SK-N-SH (cell line): ENCODE results near the gene UBE2E2. TPM values are rescaled to one million over a fixed set of nuclear protein-coding genes. Genes with fewer than 3 reads are reported as not detected.

Experiments
- CTCF ChIA-PET: fragments of 300-600, 350-600 bp; formaldehyde crosslinking; extraction: SDS; loops from one replicate; lab custom pipeline; 2021; lab: Yijun Ruan, JAX
- POLR2A ChIA-PET: fragments of 350-600 bp; sonication (Branson Sonifier 250); formaldehyde crosslinking; extraction: SDS; loops from one replicate; lab custom pipeline; 2020; ENCODE audit warnings: antibody characterized with exemption, inconsistent platforms; lab: Yijun Ruan, JAX
- DNase-seq: peaks from one replicate; pipeline ENCODE4 v3.0.0; 2012
- H2AFZ ChIP-seq: fragments of 200-600 bp; sonication (generic); 2 replicates; pipeline ENCODE4 v1.8.1; 2016; ENCODE audit warnings: antibody characterized with exemption, mild to moderate bottlenecking, low read depth
- H3F3A ChIP-seq: fragments of 200-600 bp; sonication (generic); replicated peaks from 2 replicates; pipeline ENCODE3; 2016; ENCODE audit warnings: antibody characterized with exemption, mild to moderate bottlenecking; ENCODE audit not compliant: insufficient read depth
- H3K27ac ChIP-seq, 2 experiments: fragments of 200-500 bp in 1 of 2; fragments of 200-600 bp in 1 of 2; sonication (Bioruptor generic) in 1 of 2; sonication (generic), shearing (Covaris generic) in 1 of 2; 2 replicates each; pipeline versions ENCODE4 v1.5.1 to v1.6.1; 2014 to 2016; ENCODE audit warnings: low read depth in 2 of 2, inconsistent platforms in 1 of 2, low read length in 1 of 2, mild to moderate bottlenecking in 1 of 2, mixed read lengths in 1 of 2
- H3K27me3 ChIP-seq: fragments of 200-600 bp; sonication (generic), shearing (Covaris generic); 2 replicates; pipeline ENCODE4 v1.6.1; 2016; ENCODE audit warnings: mixed run types; ENCODE audit not compliant: insufficient read depth
- H3K36me3 ChIP-seq, 2 experiments: fragments of 200-500 bp in 1 of 2; fragments of 200-600 bp in 1 of 2; sonication (Bioruptor generic) in 1 of 2; sonication (generic) in 1 of 2; replicated peaks in 1 of 2; 2 replicates each; pipeline versions ENCODE3 to v1.5.1; 2014 to 2016; ENCODE audit warnings: low read length in 1 of 2, mild to moderate bottlenecking in 1 of 2; ENCODE audit not compliant: insufficient read depth in 2 of 2, control insufficient read depth in 1 of 2
- H3K4me1 ChIP-seq, 2 experiments: fragments of 200-500 bp in 1 of 2; fragments of 200-600 bp in 1 of 2; sonication (Bioruptor generic) in 1 of 2; sonication (generic), shearing (Covaris generic) in 1 of 2; 2 replicates each; pipeline versions ENCODE4 v1.5.1 to v1.6.1; 2014 to 2016; ENCODE audit warnings: low read depth in 1 of 2, low read length in 1 of 2, mixed run types in 1 of 2; ENCODE audit not compliant: insufficient read depth in 2 of 2, control insufficient read depth in 1 of 2
- H3K4me2 ChIP-seq: fragments of 200-600 bp; sonication (generic), shearing (Covaris generic); 2 replicates; pipeline ENCODE4 v1.6.1; 2017; ENCODE audit warnings: mixed run types
- H3K4me3 ChIP-seq, 2 experiments: fragments of 200-500 bp in 1 of 2; fragments of 200-600 bp in 1 of 2; sonication (Bioruptor generic) in 1 of 2; sonication (generic), shearing (Covaris generic) in 1 of 2; 2 replicates each; pipeline versions ENCODE4 v1.5.1 to v1.8.1; 2014 to 2016; ENCODE audit warnings: low read depth in 2 of 2, inconsistent platforms in 1 of 2, low read length in 1 of 2, mild to moderate bottlenecking in 1 of 2, mixed read lengths in 1 of 2, moderate library complexity in 1 of 2
- H3K79me2 ChIP-seq: fragments of 200-600 bp; sonication (generic); 2 replicates; pipeline ENCODE4 v1.8.1; 2017; ENCODE audit warnings: mild to moderate bottlenecking; ENCODE audit not compliant: insufficient read depth
- H3K9ac ChIP-seq: fragments of 200-600 bp; sonication (generic); 2 replicates; pipeline ENCODE4 v1.6.1; 2017; ENCODE audit warnings: mixed run types
- H3K9me2 ChIP-seq: fragments of 200-600 bp; sonication (generic); 2 replicates; pipeline ENCODE4 v1.6.1; 2017; ENCODE audit warnings: mixed run types
- H3K9me3 ChIP-seq: fragments of 200-600 bp; sonication (generic); 2 replicates; pipeline ENCODE4 v1.6.1; 2017; ENCODE audit warnings: mixed run types, mild to moderate bottlenecking, moderate library complexity
- H4K20me1 ChIP-seq: fragments of 200-600 bp; sonication (generic); 2 replicates; pipeline ENCODE4 v1.6.1; 2017; ENCODE audit warnings: mild to moderate bottlenecking, mixed run types; ENCODE audit not compliant: insufficient read depth
- EZH2phosphoT487 ChIP-seq: fragments of 200-600 bp; sonication (generic); IDR thresholded peaks from 2 replicates; pipeline ENCODE4 v1.6.1; 2017; ENCODE audit warnings: low read depth, mixed run types, mild to moderate bottlenecking, antibody characterized with exemption, moderate library complexity, borderline replicate concordance
- FOXJ3 ChIP-seq: sonication (generic); formaldehyde crosslinking; IDR thresholded peaks from 2 replicates; pipeline ENCODE4 v1.5.1; 2020; ENCODE audit warnings: mild to moderate bottlenecking, missing genetic modification reagents
- GABPA ChIP-seq: IDR thresholded peaks from 2 replicates; pipeline ENCODE4 v1.4.0; 2012; ENCODE audit warnings: low read depth, mild to moderate bottlenecking
- GATA2 ChIP-seq: sonication (generic); formaldehyde crosslinking; IDR thresholded peaks from 2 replicates; pipeline ENCODE4 v1.5.0; 2020; ENCODE audit warnings: mild to moderate bottlenecking, missing genetic modification reagents
- JUND ChIP-seq: IDR thresholded peaks from 2 replicates; pipeline ENCODE4 v1.4.0; 2012
- MAX ChIP-seq: IDR thresholded peaks from 2 replicates; pipeline ENCODE4 v1.4.0; 2012; ENCODE audit warnings: low read depth
- RCOR1 ChIP-seq: fragments of 150-350 bp; IDR thresholded peaks from 2 replicates; pipeline ENCODE4 v1.6.1; 2017; ENCODE audit warnings: antibody characterized with exemption, low read length
- REST ChIP-seq: IDR thresholded peaks from 2 replicates; pipeline ENCODE4 v1.6.1; 2012; ENCODE audit warnings: mild to moderate bottlenecking, low read depth, low read length, moderate library complexity
- SIN3A ChIP-seq: IDR thresholded peaks from 2 replicates; pipeline ENCODE4 v1.6.1; 2012; ENCODE audit warnings: low read depth, mild to moderate bottlenecking, low read length, moderate library complexity, borderline replicate concordance
- TAF1 ChIP-seq: IDR thresholded peaks from 2 replicates; pipeline ENCODE4 v1.6.1; 2012; ENCODE audit warnings: low read depth, mild to moderate bottlenecking, low read length, moderate library complexity, borderline replicate concordance
- TEAD4 ChIP-seq: IDR thresholded peaks from 2 replicates; pipeline ENCODE4 v1.4.0; 2012; ENCODE audit warnings: mild to moderate bottlenecking, borderline replicate concordance; ENCODE audit not compliant: insufficient read depth
- WGBS: methylation state at CpG from one replicate; pipeline ENCODE4 v1.1.6; 2017; ENCODE audit warnings: low lambda C conversion rate; 5-methylcytosine and 5-hydroxymethylcytosine counted together
- polyA plus RNA-seq, 3 experiments: library from polyadenylated mRNA; depleted of rRNA; stranded (reverse); fragments of >200 nt; gene quantifications; 2 replicates each; pipeline ENCODE4 v1.2.3, GENCODE V29; 2012
- TF ChIP-seq, protein P1 (sequence below): IDR thresholded peaks from 2 replicates; pipeline ENCODE4 v1.4.0; 2012; ENCODE audit warnings: low read depth, borderline replicate concordance

The UBE2E2 gene
- polyA plus RNA-seq, 1 of the 3 experiments (the other 2 are of a cell fraction): 46.4 TPM

DNA sequence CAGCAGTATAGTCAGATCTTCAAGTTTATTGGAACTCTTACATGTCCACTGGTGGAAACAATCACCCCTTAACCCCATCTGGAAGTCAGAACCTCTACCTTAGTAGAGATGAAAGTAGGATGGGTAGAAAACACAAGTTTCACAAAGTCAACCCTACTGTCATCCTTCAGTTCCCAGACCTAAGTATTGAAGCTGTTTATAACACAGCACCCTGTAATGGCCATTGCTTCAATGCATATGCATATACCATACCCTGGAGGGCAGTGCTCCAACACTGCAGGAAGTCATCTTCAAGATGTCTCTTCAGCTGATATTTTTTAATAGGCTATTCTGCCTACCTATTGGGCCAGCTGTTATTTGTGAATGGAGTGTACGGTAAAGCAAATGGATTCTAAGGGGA lies 241.3 kb downstream of the UBE2E2 start:
- CTCF ChIA-PET: interaction anchor here (0.6 to 1.3 kb wide), 2 partner anchors 10 to 15 kb away, joined by 3 read pairs; no protein-coding TSS in a partner anchor
- H3K9me3 ChIP-seq: no peaks in the 10 kb centered on the region
- peaks cover 6% of the 10 kb centered on the region for H4K20me1 ChIP-seq
- WGBS: 100% methylated on average over 1 of the region's 1 CpG
- TF ChIP-seq SIN3A (no peak), REST (no peak), EZH2phosphoT487 (no peak), MAX (no peak), JUND (no peak), GABPA (no peak), TEAD4 (no peak), GATA2 (CRISPR knock-in tag) (no peak), RCOR1 (no peak), TAF1 (no peak), FOXJ3 (CRISPR knock-in tag) (no peak)
- TF ChIP-seq, protein P1, sequence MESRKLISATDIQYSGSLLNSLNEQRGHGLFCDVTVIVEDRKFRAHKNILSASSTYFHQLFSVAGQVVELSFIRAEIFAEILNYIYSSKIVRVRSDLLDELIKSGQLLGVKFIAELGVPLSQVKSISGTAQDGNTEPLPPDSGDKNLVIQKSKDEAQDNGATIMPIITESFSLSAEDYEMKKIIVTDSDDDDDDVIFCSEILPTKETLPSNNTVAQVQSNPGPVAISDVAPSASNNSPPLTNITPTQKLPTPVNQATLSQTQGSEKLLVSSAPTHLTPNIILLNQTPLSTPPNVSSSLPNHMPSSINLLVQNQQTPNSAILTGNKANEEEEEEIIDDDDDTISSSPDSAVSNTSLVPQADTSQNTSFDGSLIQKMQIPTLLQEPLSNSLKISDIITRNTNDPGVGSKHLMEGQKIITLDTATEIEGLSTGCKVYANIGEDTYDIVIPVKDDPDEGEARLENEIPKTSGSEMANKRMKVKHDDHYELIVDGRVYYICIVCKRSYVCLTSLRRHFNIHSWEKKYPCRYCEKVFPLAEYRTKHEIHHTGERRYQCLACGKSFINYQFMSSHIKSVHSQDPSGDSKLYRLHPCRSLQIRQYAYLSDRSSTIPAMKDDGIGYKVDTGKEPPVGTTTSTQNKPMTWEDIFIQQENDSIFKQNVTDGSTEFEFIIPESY: no peak
- H2AFZ ChIP-seq: no peak overlapping the region
- H3K4me3 ChIP-seq: no peak overlapping the region
- POLR2A ChIA-PET: no interaction called here
- H3K79me2 ChIP-seq: peaks cover 1% of the 10 kb centered on the region; the same call in 1 of the 2 replicates
- no peak for DNase-seq
- no peaks in the 10 kb centered on the region for H3F3A ChIP-seq
- peaks cover 1 to 6% of the 10 kb centered on the region in 2 experiments; a peak in 2 of 4 replicates for H3K4me1 ChIP-seq
- H3K36me3 ChIP-seq: no peaks in the 10 kb centered on the region
- H3K9me2 ChIP-seq: no peaks in the 10 kb centered on the region
- no peak overlapping the region for H3K27ac ChIP-seq
- H3K9ac ChIP-seq: no peak overlapping the region
- no peaks in the 10 kb centered on the region for H3K27me3 ChIP-seq
- H3K4me2 ChIP-seq: no peak overlapping the region
